G401.6 (cell line): ENCODE results near the gene DIRAS1.
"Not testable (repeated sequence)": the region's sequence is repeated elsewhere in the genome, so short reads cannot be mapped to it uniquely, and the experiment has no call there.

Source experiments
- FAIRE-seq: peaks from 2 replicates; lab custom pipeline; 2012; peaks lifted over from hg19 to GRCh38; lab: Jason Lieb, UNC

DIRAS1 gene

GRCh38 chr19:2726904-2727639 lies 5.9 kb upstream of the DIRAS1 start:
- no peak for FAIRE-seq

- no peak for FAIRE-seq
These were observed 5.1 kb upstream of the DIRAS1 start for GRCh38 chr19:2726160-2726855.

- FAIRE-seq, result no peak
These were observed 3.0 kb upstream of the DIRAS1 start for GRCh38 chr19:2724148-2724557.

GRCh38 chr19:2723747-2724146 lies 2.6 kb upstream of the DIRAS1 start:
- FAIRE-seq, result no peak

- no peak for FAIRE-seq
These were observed 2.2 kb upstream of the DIRAS1 start for GRCh38 chr19:2723345-2723715.

GRCh38 chr19:2722541-2723344 lies 1.6 kb upstream of the DIRAS1 start:
- no peak for FAIRE-seq

GRCh38 chr19:2721570-2722540 lies 683 bp upstream of the DIRAS1 start:
- FAIRE-seq, result no peak

GRCh38 chr19:2719920-2720776 lies 1.0 kb downstream of the DIRAS1 start:
- no peak for FAIRE-seq

- no peak for FAIRE-seq
These were observed 1.9 kb downstream of the DIRAS1 start for GRCh38 chr19:2719232-2719735.

GRCh38 chr19:2717638-2718541 lies 3.3 kb downstream of the DIRAS1 start:
- FAIRE-seq, result no peak

- no peak for FAIRE-seq
These were observed 4.2 kb downstream of the DIRAS1 start for GRCh38 chr19:2716722-2717637.

GRCh38 chr19:2716275-2716650 lies 4.9 kb downstream of the DIRAS1 start:
- FAIRE-seq, result no peak

GRCh38 chr19:2715470-2716274 lies 5.5 kb downstream of the DIRAS1 start:
- FAIRE-seq, result no peak

GRCh38 chr19:2714531-2715269 lies 6.5 kb downstream of the DIRAS1 start:
- no peak for FAIRE-seq

- not testable (repeated sequence) for FAIRE-seq
These were observed 7.1 kb downstream of the DIRAS1 start for GRCh38 chr19:2714102-2714501.

GRCh38 chr19:2713170-2713569 lies 8.0 kb downstream of the DIRAS1 start:
- FAIRE-seq, result not testable (repeated sequence)

- FAIRE-seq, result no peak
These were observed 9.3 kb downstream of the DIRAS1 start for GRCh38 chr19:2711875-2712205.
